Muscle layer of colon (tissue), 2 donors: ENCODE data around the gene FAM89B.
"Not testable (repeated sequence)": the region's sequence is repeated elsewhere in the genome, so short reads cannot be mapped to it uniquely, and the experiment has no call there.

ENCODE experiments used
- H3K27ac ChIP-seq: one replicate; pipeline ENCODE4 v1.7.0; 2013; ENCODE audit warnings: low read depth, mild to moderate bottlenecking, low read length, moderate library complexity
- H3K27me3 ChIP-seq, 2 donors: one replicate each; pipeline ENCODE4 v1.7.0; 2013; ENCODE audit warnings: low read length in 2 of 2, mild to moderate bottlenecking in 2 of 2; ENCODE audit not compliant: insufficient read depth in 2 of 2, control insufficient read depth in 1 of 2
- H3K36me3 ChIP-seq: one replicate; pipeline ENCODE4 v1.7.0; 2013; ENCODE audit warnings: mild to moderate bottlenecking, low read length; ENCODE audit not compliant: insufficient read depth
- H3K4me1 ChIP-seq: one replicate; pipeline ENCODE4 v1.7.0; 2013; ENCODE audit warnings: mild to moderate bottlenecking, low read length; ENCODE audit not compliant: insufficient read depth
- H3K4me3 ChIP-seq, 2 donors: one replicate each; pipeline ENCODE4 v1.7.0; 2013; ENCODE audit warnings: low read length in 2 of 2, low read depth in 1 of 2, mild to moderate bottlenecking in 1 of 2, moderate library complexity in 1 of 2
- H3K9ac ChIP-seq: one replicate; pipeline ENCODE4 v1.7.0; 2013; ENCODE audit warnings: low read length
- H3K9me3 ChIP-seq: one replicate; pipeline ENCODE4 v1.7.0; 2013; ENCODE audit warnings: mild to moderate bottlenecking, low read length
- donor health status: abdominal sarcoma.
- donor health status: Adenocarcinoma of cecum.

Gene FAM89B

DNA sequence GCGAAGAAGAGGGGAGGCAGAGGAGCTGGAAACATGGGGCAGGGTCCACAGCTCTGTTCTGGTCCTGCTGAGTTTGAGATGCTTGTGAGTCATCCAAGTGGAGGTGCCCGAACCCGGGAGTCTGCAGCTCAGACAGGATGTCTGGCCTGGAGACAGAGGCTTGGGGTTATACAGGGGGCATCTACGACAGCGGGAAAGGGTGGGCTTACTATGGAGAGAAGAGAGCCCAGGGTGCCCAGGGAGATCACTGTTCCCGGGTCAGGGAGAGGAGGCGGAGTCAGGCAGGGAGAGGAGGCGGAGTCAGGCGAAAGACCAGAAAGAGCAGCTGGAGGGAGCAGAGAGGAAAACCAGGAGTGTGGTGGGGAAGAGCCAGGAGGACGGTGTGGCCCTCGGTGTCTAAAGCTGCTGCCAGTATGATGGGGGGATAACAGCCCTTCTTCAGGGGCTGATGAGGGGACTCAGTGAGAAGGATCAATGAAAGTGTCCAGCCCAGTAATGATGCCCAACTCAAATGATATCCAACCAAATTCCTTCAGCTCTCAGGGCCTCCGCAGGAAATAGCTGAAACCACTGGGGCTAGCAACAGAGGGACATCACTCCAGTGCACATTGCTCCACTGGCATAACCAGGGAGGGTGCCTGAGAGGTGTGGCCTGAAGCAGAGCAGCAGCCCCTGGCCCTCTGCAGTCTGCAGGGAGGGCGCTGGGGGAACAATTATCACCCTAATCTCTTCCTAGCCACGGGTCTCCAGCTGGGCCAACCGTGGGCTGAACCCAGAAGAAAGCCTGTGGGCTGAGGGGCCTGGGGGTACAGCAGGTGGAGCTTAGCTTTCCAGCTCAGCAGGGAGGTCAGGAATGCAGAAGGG lies 11.6 kb upstream of the FAM89B start:
- H3K27me3 ChIP-seq = no peaks in the 10 kb centered on the region
- peaks cover 44% of the 10 kb centered on the region for H3K4me1 ChIP-seq
- peak overlapping the region; percentile 85 for H3K27ac ChIP-seq
- no peaks in the 10 kb centered on the region for H3K36me3 ChIP-seq
- no peak overlapping the region for H3K4me3 ChIP-seq
- H3K9me3 ChIP-seq = no peaks in the 10 kb centered on the region
- H3K9ac ChIP-seq = peak overlapping the region; percentile 13

DNA sequence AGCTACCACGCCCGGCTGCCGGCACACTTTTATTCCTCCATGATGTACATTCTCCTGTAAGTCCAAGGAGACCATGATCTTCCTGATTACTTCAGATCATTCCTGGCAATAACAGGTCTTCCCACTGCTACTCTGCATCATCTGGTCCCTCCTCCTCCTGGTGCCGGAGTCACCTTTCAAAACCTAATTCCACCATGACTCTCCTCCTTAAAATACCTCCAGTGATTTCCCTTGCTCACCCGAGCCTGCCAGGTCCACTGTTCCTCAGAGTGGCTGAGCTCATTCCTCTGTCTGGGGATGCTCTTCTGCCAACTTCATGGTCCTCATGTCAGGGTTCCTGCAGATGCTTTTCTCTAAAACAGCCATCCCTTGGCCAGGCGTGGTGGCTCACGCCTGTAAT lies 10.3 kb upstream of the FAM89B start:
- Histone ChIP-seq H3K9ac (no peak overlapping the region), H3K27me3 (no peaks in the 10 kb centered on the region), H3K27ac (no peak overlapping the region), H3K4me1 (peaks cover 36% of the 10 kb centered on the region), H3K4me3 (no peak overlapping the region), H3K36me3 (no peaks in the 10 kb centered on the region), H3K9me3 (no peaks in the 10 kb centered on the region)

DNA sequence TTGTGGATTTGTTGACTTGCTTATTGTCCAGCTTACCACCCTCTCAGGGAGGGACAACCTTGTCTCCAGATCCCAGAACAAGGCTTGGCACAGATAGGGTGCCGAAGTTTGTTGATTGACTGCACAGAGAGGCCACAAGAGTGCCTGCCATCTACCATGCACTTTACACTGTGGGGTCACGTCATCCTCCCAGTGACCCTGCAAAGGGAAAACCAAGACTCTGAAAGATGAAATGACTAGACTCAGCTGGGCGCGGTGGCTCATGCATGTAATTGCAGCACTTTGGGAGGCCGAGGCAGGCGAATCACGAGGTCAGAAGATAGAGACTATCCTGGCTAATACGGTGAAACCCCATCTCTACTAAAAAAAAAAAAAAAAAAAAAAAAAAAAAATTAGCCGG lies 9.6 kb upstream of the FAM89B start:
- Histone ChIP-seq H3K36me3 (peaks cover under 1% of the 10 kb centered on the region), H3K9me3 (no peaks in the 10 kb centered on the region), H3K4me3 (no peak overlapping the region), H3K27me3 (no peaks in the 10 kb centered on the region), H3K4me1 (peaks cover 35% of the 10 kb centered on the region), H3K27ac (no peak overlapping the region), H3K9ac (no peak overlapping the region)

DNA sequence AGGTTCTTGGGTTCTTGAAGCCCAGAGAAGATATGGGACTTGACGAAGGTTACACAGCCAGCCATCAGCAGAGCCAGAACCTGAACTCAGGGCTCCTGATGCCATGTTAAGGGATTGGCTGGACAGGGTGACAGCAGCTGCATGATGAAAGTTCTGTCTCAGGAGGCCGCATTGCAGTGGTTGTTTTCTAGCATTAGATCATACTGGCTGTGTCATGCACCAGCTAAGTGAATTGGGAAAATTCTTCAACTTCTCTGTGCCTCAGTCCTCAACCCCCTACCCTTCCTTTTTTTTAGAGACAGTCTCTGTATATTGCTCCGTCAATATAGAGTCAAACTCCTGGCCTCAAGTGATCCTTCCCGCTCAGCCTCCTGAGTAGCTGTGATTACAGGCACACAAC lies 8.7 kb upstream of the FAM89B start:
- H3K27ac ChIP-seq = no peak overlapping the region
- no peaks in the 10 kb centered on the region for H3K27me3 ChIP-seq
- H3K4me1 ChIP-seq = peaks cover 43% of the 10 kb centered on the region
- H3K9ac ChIP-seq = no peak overlapping the region
- H3K36me3 ChIP-seq = peaks cover 5% of the 10 kb centered on the region
- H3K4me3 ChIP-seq = no peak overlapping the region
- no peaks in the 10 kb centered on the region for H3K9me3 ChIP-seq

DNA sequence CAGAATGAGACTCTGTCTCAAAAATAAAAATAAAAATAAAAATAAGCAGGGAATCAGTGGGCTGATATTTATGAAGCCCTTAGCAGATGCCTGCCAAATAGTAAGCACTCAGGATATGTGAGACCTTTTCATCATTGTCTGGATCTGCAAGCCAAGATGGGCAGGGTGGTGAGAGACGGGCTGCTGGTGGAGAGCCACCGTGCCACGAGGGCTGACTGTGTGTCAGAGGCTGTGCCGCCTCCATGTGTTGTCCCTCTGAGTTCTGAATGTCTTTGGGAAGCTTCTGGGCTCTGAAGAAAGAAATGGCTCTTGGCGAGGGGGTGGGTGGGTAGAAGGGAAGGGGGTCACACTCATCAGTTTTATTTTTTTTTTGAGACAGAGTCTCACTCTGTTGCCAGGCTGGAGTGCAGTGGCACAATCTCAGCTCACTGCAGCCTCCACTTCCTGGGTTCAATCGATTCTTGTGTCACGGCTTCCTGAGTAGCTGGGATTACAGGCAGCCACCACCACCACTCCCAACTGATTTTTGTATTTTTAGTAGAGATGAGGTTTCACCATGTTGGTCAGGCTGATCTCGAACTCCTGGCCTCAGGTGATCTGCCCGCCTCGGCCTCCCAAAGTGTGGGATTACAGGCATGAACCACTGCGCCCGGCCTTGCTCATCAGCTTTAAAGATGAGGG lies 7.3 kb upstream of the FAM89B start:
- not testable (repeated sequence) for H3K27me3 ChIP-seq, H3K4me3 ChIP-seq, H3K36me3 ChIP-seq, H3K27ac ChIP-seq, H3K9ac ChIP-seq, H3K9me3 ChIP-seq
- H3K4me1 ChIP-seq = peaks cover 38% of the 10 kb centered on the region

DNA sequence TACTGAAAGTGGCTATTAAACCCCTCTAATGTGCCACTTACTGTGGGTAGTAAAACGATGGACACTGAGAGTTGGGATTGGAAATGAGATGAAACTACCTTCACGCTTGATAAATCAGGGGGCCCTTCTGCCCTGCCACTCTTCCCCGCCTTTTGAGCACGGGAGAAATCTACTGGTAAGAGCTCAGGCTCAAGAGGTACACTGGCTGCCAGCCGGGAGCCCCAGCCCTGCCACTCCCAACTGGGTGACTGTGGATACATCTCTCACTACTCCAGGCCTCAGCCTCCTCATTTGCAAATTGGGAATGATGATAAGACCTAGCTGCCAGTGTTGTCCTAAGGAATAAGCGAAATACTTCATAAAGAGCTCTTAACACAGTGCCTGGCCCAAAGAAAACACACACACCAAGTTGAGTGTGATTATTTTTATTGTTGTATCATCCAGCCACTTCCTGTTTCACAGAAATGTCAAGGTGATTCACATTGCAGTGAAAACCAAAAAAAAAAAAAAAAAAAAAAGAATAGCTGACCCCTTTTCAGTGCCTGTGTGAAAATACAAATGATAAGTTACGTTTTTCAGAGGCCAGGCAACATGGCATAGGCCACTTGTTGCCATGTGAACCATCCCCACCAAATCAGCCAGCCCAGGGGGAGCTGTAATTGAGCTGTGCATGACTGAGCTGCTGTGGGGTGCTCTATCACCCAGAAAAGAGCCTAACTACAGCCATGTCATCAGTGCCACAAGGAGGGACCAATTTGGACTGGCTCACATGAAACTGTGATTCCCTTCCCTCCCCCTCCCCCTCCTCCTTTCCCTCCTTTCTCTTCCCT lies 6.5 kb upstream of the FAM89B start:
- no peaks in the 10 kb centered on the region for H3K9me3 ChIP-seq
- H3K4me1 ChIP-seq = peaks cover 31% of the 10 kb centered on the region
- H3K27ac ChIP-seq = no peak overlapping the region
- H3K4me3 ChIP-seq = no peak overlapping the region
- peaks cover 5% of the 10 kb centered on the region for H3K36me3 ChIP-seq
- H3K9ac ChIP-seq = no peak overlapping the region
- H3K27me3 ChIP-seq = no peaks in the 10 kb centered on the region

DNA sequence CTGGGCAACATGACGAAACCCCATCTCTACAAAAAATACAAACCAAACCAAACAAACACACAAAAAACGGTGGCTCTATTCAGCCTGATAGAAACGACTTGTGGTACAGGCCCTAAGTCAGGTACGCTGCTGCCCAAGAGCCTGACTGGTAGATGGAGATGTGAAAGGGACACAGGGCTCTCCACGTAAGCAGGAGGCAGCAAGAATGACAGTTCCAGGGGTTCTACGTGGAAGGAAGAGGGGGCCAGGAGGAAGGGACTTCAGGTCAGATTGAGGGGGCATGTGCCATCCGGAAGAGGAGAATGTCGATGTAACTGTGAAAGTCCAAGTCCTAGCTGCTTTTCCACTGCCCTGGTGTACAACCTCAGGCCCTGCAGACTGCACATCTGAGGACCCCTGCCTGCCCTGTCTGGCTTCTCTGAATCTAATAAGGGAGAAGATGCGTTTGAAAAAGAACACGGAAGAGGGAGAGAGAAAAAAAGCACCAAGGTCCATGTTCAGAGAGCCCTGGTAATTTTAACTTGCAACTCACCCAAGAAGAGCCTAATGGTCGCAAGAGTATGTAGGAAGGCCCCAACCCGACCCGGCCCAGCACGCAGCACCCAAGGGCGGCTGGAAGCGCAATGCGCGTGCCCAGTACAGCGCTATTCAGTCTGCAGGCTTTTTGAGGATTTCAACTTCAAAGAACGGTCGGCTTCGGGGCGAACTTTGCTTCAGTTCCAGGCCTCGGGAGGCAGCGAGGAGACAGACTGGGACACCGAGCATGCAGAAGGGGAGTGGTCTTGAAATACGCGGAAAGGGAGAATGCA lies 3.0 kb upstream of the FAM89B start:
- H3K27ac ChIP-seq = peak overlapping the region; percentile 95
- no peaks in the 10 kb centered on the region for H3K9me3 ChIP-seq
- H3K4me3 ChIP-seq = peak overlapping the region; percentile 43 to 88
- peaks cover 5% of the 10 kb centered on the region for H3K36me3 ChIP-seq
- peaks cover 48% of the 10 kb centered on the region for H3K4me1 ChIP-seq
- peak overlapping the region; percentile 91 for H3K9ac ChIP-seq
- H3K27me3 ChIP-seq = no peaks in the 10 kb centered on the region

DNA sequence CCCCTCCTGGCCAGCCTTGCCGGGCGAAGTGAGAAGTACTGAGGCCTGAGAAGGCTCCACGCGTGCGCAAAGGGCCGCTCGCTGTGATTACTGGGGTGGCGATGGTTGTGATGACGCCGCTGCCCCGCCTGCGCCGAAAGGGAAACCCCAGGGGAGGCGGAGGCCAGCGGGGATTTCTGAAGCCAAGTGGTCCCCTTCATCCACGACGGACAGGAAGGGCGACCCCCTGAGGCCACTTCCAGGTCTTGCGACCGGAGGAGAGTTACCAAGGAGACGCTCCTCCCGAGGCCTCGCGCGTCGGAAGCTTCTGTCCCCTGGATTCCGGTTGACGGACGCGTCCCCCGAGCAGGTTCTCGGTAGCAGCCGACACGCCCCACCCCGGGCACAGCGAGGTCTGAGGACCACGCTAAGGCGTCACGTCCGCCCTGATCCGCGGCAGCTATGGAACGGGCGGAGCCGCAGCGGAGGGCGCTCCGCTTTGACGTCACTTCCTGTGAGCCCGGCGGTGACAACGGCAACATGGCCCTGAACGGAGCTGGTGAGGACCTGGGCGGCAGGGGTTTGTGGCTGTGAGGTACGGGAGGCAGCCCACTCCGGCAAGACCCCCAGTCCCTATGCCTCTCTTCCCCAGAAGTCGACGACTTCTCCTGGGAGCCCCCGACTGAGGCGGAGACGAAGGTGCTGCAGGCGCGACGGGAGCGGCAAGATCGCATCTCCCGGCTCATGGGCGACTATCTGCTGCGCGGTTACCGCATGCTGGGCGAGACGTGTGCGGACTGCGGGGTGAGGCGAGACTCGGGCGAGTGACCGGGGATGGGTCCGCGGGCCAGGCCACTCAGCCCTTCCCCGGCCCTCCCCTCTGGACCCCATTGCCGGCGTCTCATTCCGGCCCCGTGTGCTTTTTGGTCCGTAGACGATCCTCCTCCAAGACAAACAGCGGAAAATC lies 2.1 kb upstream of the FAM89B start, which contains the start of gene ZNRD2:
ZNRD2 (plus strand) TSS at position 505 of the 946 bp plus-strand sequence; CDS start at position 520, 15 bp downstream.
- H3K4me1 ChIP-seq = peaks cover 54% of the 10 kb centered on the region

DNA sequence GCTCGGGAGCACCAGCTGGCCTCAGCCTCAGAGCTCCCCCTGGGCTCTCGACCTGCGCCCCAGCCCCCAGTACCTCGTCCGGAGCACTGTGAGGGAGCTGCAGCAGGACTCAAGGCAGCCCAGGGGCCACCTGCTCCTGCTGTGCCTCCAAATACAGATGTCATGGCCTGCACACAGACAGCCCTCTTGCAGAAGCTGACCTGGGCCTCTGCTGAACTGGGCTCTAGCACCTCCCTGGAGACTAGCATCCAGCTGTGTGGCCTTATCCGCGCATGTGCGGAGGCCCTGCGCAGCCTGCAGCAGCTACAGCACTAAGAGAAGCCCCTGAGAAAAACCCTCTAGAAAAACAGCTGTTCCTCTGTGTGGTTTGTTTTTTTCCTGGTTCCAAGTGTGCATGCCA lies 918 bp upstream of the FAM89B start:
- peak overlapping the region; percentile 5 for H3K9ac ChIP-seq

More for the DNA sequence above, 2.1 kb upstream of the FAM89B start, which contains the start of gene ZNRD2:
- peaks cover 5% of the 10 kb centered on the region for H3K36me3 ChIP-seq
- no peaks in the 10 kb centered on the region for H3K27me3 ChIP-seq
- peak within 1 kb of the TSS; percentile 95 for H3K27ac ChIP-seq
- H3K9me3 ChIP-seq = no peaks in the 10 kb centered on the region
- peak within 1 kb of the TSS; percentile 77 to 88 for H3K4me3 ChIP-seq
- peak within 1 kb of the TSS; percentile 91 for H3K9ac ChIP-seq

DNA sequence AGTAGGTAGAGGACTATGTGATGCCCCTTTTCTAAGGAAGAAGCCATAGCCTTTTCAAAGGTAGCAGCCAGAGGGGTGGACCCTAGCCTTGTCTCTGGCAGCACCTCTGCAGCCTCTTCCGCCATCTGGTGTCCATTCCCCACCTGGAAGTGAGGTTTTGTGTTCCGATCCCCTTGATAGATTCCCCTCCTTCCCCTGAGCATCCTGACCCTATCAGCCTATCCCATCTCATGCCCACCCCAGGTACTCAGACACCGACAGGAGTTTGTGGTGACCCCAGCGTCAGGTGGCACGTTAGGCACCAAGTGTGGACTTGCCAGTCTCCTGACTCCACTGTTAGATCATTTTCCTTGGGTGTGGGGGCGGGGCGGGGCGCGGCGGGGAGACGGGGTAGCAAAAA lies 398 bp upstream of the FAM89B start:
- Histone ChIP-seq H3K27ac (peak overlapping the region; percentile 95), H3K9ac (peak overlapping the region; percentile 5), H3K4me1 (peaks cover 54% of the 10 kb centered on the region), H3K9me3 (no peaks in the 10 kb centered on the region), H3K36me3 (peaks cover 5% of the 10 kb centered on the region), H3K27me3 (no peaks in the 10 kb centered on the region), H3K4me3 (peak overlapping the region; percentile 18 to 88)

More for the DNA sequence above, 918 bp upstream of the FAM89B start:
- Histone ChIP-seq H3K4me1 (peaks cover 57% of the 10 kb centered on the region), H3K36me3 (peaks cover 5% of the 10 kb centered on the region), H3K27ac (peak overlapping the region; percentile 95), H3K27me3 (no peaks in the 10 kb centered on the region), H3K9me3 (no peaks in the 10 kb centered on the region), H3K4me3 (peak overlapping the region in 1 of 2 donors; percentile 88)
